Neural cell (in vitro differentiated cells): ENCODE measurements around the gene TSPO.

Experiments used
- CTCF ChIP-seq: fragments of 450-650 bp; IDR thresholded peaks from 2 replicates; pipeline ENCODE4 v1.5.1; 2014; ENCODE audit warnings: antibody characterized with exemption, mild to moderate bottlenecking, moderate library complexity; ENCODE audit not compliant: poor library complexity, severe bottlenecking
- EP300 ChIP-seq: fragments of 450-650 bp; conservative IDR thresholded peaks from 2 replicates; pipeline ENCODE4 v1.6.1; 2014; ENCODE audit warnings: antibody characterized with exemption, mild to moderate bottlenecking, moderate library complexity; ENCODE audit not compliant: poor library complexity, severe bottlenecking
- EZH2 ChIP-seq: fragments of 200-600, 300-800 bp; shearing (Covaris generic), sonication (generic); IDR thresholded peaks from 2 replicates; pipeline ENCODE4 v1.6.1; 2014; ENCODE audit warnings: antibody characterized with exemption, low read length, borderline replicate concordance, mild to moderate bottlenecking; ENCODE audit not compliant: insufficient read depth, poor library complexity, severe bottlenecking
- MXI1 ChIP-seq: fragments of 450-650 bp; conservative IDR thresholded peaks from 2 replicates; pipeline ENCODE4 v1.6.1; 2014; ENCODE audit warnings: antibody characterized with exemption, mild to moderate bottlenecking; ENCODE audit not compliant: poor library complexity, severe bottlenecking
- POLR2AphosphoS5 ChIP-seq: IDR thresholded peaks from 2 replicates; pipeline ENCODE4 v1.6.1; 2012
- RAD21 ChIP-seq: fragments of 450-650 bp; conservative IDR thresholded peaks from 2 replicates; pipeline ENCODE4 v1.6.1; 2014; ENCODE audit warnings: antibody characterized with exemption, mild to moderate bottlenecking, moderate library complexity
- REST ChIP-seq: IDR thresholded peaks from 2 replicates; pipeline ENCODE4 v1.6.1; 2012; ENCODE audit warnings: borderline replicate concordance
- SMC3 ChIP-seq: fragments of 450-650 bp; conservative IDR thresholded peaks from 2 replicates; pipeline ENCODE4 v1.6.1; 2014; ENCODE audit warnings: antibody characterized with exemption, mild to moderate bottlenecking, moderate library complexity; ENCODE audit not compliant: poor library complexity
- TAF1 ChIP-seq: IDR thresholded peaks from 2 replicates; pipeline ENCODE4 v1.6.1; 2012; ENCODE audit warnings: low read depth

DNA sequence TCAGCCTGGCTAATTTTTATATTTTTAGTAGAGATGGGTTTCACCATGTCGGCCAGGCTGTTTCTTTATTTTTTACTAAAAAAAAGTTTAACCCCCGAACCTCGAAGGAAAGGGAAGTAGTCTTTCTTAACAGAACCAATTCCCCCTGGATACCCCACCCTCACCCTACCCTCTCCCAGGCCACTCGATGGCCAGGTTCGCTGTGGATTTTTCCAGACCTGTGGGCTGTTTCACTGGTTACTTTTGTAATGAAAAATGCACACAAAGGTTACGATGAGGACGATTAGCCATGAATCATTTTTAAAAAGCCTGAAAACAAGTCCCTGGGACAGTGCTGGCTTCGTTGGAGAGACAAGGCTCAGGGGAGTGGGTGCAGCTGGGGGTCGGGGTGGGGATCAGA lies 2.5 kb downstream of the TSPO start:
- no peak for TF ChIP-seq EP300
- TF ChIP-seq POLR2AphosphoS5, result no peak
- no peak for TF ChIP-seq CTCF
- no peak for TF ChIP-seq SMC3
- no peak for TF ChIP-seq EZH2
- no peak for TF ChIP-seq RAD21
- TF ChIP-seq REST, result no peak
- TF ChIP-seq MXI1, result no peak
- no peak for TF ChIP-seq TAF1
